ENCODE results near the gene FCRL6. TPM values are rescaled to one million over a fixed set of nuclear protein-coding genes. Genes with fewer than 3 reads are reported as not detected.

The FCRL6 gene
- not detected in 2 replicates for total RNA-seq (2014; rRNA removed; shearing (Covaris generic))

DNA sequence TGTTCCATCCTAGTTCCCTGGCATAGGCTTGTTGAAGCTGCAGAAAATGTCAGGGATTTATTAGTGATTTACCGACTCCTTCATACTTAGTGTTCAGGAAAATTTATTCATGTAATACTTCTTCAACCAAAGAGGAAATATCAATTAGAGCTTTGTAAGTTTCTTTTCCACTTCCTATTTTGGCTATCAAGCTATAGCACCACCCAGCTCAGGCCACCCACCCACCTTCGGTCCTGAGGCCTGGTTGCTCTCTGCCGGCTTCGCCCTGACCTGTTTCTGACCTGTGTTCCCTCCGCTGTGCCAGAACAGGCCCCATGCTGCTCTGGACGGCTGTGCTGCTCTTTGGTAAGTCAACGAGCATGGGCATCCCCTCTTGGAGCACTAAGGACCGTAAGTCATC is at the start of gene FCRL6:
TSS of gene FCRL6 (plus strand) at position 250 of the 400 bp plus-strand sequence. CDS start at position 315, 65 bp downstream.
- DNase-seq (ENCODE audit: low read depth) = no peak

GRCh38 chr1:159753386-159753785 is 48.8 kb upstream of the FCRL6 start:
- no peak for DNase-seq (ENCODE audit: low read depth)

DNA sequence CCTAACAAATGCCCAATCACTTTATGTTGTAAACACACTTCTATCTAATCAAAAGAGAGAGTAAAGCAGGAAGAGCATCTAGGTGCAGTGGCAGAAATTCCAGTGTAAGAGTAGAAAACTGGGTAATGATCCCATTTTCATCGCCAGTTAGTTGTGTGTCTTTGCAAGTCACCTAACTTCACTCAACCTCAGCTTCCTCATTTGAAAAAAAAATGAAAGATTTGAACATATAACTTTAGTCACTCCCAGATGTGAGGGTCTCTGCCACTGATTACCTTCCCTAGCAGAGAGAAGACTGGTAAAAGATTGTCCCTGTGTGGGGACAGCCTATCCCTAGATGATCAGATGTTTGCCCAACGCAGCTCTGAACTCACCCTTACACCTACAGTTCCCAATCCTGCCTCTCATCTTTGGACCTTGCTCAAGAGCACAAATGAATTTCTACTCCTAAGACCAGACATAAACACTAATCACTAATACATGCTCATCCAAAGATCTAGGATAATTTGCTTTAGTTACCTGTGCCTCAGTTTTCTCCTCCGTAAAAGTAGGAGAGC is 46.6 kb upstream of the FCRL6 start:
- DNase-seq (ENCODE audit: low read depth) = no peak

- no peak for DNase-seq (ENCODE audit: low read depth)
Measured at GRCh38 chr1:159756397-159756796, 45.8 kb upstream of the FCRL6 start.

GRCh38 chr1:159763686-159764085 is 38.5 kb upstream of the FCRL6 start:
- no peak for DNase-seq (ENCODE audit: low read depth)

GRCh38 chr1:159765806-159766205 is 36.4 kb upstream of the FCRL6 start:
- DNase-seq (ENCODE audit: low read depth) = no peak

DNA sequence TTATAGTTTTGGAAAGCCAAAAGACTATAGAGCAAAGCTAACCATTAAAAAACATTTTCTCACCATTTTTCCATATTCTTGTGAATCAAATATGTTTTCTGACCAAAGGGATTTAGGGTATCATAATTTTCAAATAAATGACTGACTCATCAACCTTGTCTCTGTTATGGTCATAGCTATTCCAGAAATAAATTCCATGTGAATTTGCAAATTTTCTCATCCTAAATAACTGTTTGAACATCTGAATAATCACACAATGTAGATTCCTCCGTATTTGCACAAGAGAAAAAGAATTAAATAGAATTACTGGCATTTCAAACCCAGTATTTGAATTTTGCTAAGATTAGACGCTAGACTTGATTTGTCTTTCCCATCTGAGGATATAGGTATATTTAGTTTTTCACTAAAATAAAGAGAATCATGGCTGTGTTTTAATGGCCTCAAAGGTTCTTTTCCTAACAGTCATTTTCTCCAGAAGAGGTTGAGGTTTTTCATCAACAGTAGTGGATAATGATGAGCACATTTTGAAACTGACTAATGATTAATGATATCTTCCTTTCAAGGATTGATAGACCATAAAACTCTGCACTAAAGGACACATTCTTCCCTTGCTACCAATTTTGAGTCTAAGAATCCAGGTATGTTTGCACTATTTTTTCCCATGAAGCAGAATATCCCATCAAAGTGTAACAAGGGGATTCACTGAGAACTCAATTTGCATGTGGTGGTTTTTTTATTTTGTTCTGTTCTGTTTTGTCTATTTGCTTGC is 30.8 kb upstream of the FCRL6 start:
- DNase-seq (ENCODE audit: low read depth) = no peak

GRCh38 chr1:159774465-159774864 is 27.7 kb upstream of the FCRL6 start:
- DNase-seq (ENCODE audit: low read depth) = no peak

DNA sequence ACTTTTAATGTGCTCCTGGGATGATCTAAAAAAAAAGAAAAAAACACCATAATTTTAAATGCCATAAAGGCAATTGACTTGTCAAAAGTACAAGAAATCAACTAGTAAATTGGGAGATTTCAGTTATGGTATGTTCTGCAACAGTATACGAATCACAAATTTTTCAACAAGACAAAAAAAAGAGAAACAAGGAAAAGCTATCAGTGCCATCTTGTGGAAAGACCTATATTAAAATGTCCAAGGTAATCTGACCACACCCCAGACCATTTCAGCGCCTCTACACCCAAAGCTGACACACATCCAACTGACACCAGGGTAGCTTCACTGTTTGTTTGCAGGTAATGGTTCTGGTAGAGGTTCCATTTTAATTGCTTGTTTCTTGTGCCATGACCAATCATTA is 26.4 kb upstream of the FCRL6 start:
- no peak for DNase-seq (ENCODE audit: low read depth)

GRCh38 chr1:159778266-159778665 is 23.9 kb upstream of the FCRL6 start:
- no peak for DNase-seq (ENCODE audit: low read depth)

- peak; percentile 67 for DNase-seq (ENCODE audit: low read depth)
Measured at GRCh38 chr1:159779403-159779851, 22.7 kb upstream of the FCRL6 start.

DNA sequence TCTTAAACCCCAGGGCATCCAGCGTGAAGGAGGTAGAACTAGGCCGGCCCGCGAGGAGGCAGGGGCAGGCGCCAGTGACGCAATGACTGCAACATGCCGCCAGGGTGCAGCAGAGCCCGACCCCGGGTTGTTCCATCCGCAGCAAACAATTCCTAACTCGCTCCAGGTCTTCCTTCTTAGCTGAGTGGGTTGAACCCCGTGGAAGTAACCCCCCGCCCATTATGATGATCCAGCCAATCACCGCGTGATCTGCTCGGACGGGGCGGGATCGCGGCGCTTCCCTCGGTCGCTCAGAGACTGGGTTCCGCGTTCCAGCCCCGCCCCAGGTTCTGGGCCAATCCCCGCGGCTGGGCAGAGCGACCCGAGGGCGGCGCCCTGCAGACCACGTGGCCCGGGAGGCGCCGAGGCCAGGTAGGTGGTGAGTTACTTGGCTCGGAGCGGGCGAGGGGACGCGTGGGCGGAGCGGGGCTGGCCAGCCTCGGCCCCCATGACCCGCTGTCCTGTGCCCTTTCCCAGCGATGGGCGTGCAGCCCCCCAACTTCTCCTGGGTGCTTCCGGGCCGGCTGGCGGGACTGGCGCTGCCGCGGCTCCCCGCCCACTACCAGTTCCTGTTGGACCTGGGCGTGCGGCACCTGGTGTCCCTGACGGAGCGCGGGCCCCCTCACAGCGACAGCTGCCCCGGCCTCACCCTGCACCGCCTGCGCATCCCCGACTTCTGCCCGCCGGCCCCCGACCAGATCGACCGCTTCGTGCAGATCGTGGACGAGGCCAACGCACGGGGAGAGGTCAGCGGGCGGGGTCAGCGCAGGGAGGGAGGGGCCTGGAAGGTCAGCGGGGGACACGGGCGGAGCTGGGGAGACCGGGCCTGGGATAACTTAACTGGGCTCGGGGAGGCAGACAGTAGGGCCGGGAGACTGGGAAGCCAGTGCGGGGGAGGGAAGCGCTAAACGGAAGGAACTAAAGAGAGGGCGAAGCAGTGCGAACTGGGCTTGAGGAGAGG is 21.3 kb upstream of the FCRL6 start, which contains the start of gene DUSP23:
TSS of gene DUSP23 (plus strand) at position 380 of the 1,000 bp plus-strand sequence. CDS start at position 519, 139 bp downstream.
- DNase-seq (ENCODE audit: low read depth) = peak; percentile 97

- DNase-seq (ENCODE audit: low read depth) = no peak
Measured at GRCh38 chr1:159781992-159782391, 20.2 kb upstream of the FCRL6 start.

- no peak for DNase-seq (ENCODE audit: low read depth)
Measured at GRCh38 chr1:159783724-159784123, 18.4 kb upstream of the FCRL6 start.

GRCh38 chr1:159786465-159786864 is 15.7 kb upstream of the FCRL6 start:
- DNase-seq (ENCODE audit: low read depth) = no peak

- DNase-seq (ENCODE audit: low read depth) = no peak
Measured at GRCh38 chr1:159786966-159787365, 15.2 kb upstream of the FCRL6 start.

GRCh38 chr1:159790237-159790917 is 11.8 kb upstream of the FCRL6 start:
- peak; percentile 9 for DNase-seq (ENCODE audit: low read depth)

DNA sequence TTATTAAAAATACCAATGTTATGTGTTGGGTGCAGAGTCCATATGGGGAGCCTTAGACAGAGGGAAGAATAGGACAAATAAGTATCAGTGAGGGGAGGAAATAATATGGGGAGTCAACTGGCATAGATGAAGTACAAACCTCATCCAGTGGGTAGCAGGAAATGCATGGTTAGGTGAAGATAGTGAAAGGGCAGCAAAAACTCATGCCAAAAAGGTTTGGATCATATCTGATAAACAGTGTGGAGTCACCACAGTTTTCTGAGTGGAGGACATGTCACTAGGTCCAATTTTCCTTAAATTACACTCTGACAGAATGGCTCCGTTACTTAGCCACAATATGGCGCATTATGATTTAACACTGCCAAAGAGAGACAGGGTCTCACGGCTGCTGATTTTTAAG is 11.1 kb upstream of the FCRL6 start:
- no peak for DNase-seq (ENCODE audit: low read depth)

- DNase-seq (ENCODE audit: low read depth) = no peak
Measured at GRCh38 chr1:159791461-159791860, 10.7 kb upstream of the FCRL6 start.

DNA sequence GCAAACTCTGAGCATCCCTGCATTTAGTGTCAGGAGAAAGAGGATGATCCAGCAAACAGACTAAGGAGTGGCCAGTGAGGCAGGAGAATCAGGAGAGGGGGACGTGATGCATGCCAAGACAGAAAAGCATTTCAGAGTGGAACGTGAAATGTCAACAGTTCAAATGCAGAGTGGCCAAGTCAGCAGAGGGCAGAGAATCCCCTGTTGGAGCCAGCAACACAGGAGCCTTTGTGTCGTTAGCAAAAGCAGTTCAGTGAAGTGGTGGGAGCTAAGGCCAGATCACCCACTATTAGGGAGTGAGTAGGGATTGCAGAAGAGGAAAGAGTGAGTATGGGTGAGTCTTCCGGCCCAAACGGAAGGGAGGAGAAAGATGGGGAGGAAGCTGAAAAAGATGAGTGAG is 6.6 kb upstream of the FCRL6 start:
- DNase-seq (ENCODE audit: low read depth) = no peak

DNA sequence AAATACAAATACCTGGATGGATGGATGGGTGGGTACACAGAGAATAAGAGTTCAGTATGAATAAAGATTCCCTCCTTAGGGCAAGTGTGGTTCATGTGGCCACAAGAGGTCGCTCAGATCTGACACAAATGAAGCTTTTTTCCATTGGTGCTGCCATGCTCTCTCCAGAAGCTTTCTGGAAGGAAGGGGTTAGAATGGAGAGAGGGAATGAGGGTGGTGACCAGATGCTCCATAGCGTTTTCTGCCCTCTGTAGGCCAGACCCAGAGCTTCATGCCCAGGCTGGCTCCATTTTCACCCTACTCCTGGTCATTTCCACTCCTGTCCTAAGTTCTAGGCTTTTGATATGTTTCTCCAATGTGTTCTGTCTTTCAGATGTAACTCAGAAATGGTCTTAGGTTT is 3.3 kb upstream of the FCRL6 start:
- peak; percentile 81 for DNase-seq (ENCODE audit: low read depth)
